ENCODE data around the gene PI4KA.

PI4KA gene

GRCh38 chr22:20852076-20852475 is 6.5 kb downstream of the PI4KA start:
- Histone ChIP-seq H3K27ac (no peak overlapping the region), H3K27me3 (ENCODE audit: insufficient read depth, low read depth, severe bottlenecking) (no peaks in the 10 kb centered on the region), H3K36me3 (no peaks in the 10 kb centered on the region; the same call in 1 of the 2 replicates), H3K9me3 (ENCODE audit: severe bottlenecking) (no peaks in the 10 kb centered on the region), H3K4me3 (ENCODE audit: low read depth, low read length) (no peak overlapping the region)
- TF ChIP-seq CTCF (IDR thresholded peaks at IDR 0.05; ENCODE audit: low read depth, low read length) = no peak
- no peak for DNase-seq

- TF ChIP-seq CTCF (IDR thresholded peaks at IDR 0.05; ENCODE audit: low read depth, low read length) = no peak
Measured at GRCh38 chr22:20847318-20847822, 11.2 kb downstream of the PI4KA start.

GRCh38 chr22:20844055-20845037 is 14.3 kb downstream of the PI4KA start:
- Histone ChIP-seq H3K4me3 (ENCODE audit: low read depth, low read length) (no peak overlapping the region), H3K9me3 (ENCODE audit: severe bottlenecking) (no peaks in the 10 kb centered on the region), H3K36me3 (no peaks in the 10 kb centered on the region), H3K27me3 (ENCODE audit: insufficient read depth, low read depth, severe bottlenecking) (no peaks in the 10 kb centered on the region), H3K27ac (no peak overlapping the region)
- DNase-seq = no peak
- no peak for TF ChIP-seq CTCF (IDR thresholded peaks at IDR 0.05; ENCODE audit: low read depth, low read length)

More at GRCh38 chr22:20847318-20847822, 11.2 kb downstream of the PI4KA start:
- Histone ChIP-seq H3K4me3 (ENCODE audit: low read depth, low read length) (no peak overlapping the region), H3K36me3 (no peaks in the 10 kb centered on the region), H3K27ac (no peak overlapping the region), H3K27me3 (ENCODE audit: insufficient read depth, low read depth, severe bottlenecking) (no peaks in the 10 kb centered on the region), H3K9me3 (ENCODE audit: severe bottlenecking) (no peaks in the 10 kb centered on the region)
- no peak for DNase-seq

- no peak for TF ChIP-seq CTCF (IDR thresholded peaks at IDR 0.05; ENCODE audit: low read depth, low read length)
- no peaks in the 10 kb centered on the region for H3K9me3 ChIP-seq (ENCODE audit: severe bottlenecking)
- DNase-seq = no peak
- no peak overlapping the region for H3K4me3 ChIP-seq (ENCODE audit: low read depth, low read length)
- H3K27me3 ChIP-seq (ENCODE audit: insufficient read depth, low read depth, severe bottlenecking) = no peaks in the 10 kb centered on the region
- no peak overlapping the region for H3K27ac ChIP-seq
- H3K36me3 ChIP-seq = no peaks in the 10 kb centered on the region
Measured at GRCh38 chr22:20843501-20843900, 15.1 kb downstream of the PI4KA start.

GRCh38 chr22:20840646-20841371 is 17.8 kb downstream of the PI4KA start:
- Histone ChIP-seq H3K27ac (no peak overlapping the region), H3K27me3 (ENCODE audit: insufficient read depth, low read depth, severe bottlenecking) (no peaks in the 10 kb centered on the region), H3K4me3 (ENCODE audit: low read depth, low read length) (no peak overlapping the region), H3K36me3 (no peaks in the 10 kb centered on the region), H3K9me3 (ENCODE audit: severe bottlenecking) (no peaks in the 10 kb centered on the region)
- no peak for DNase-seq
- TF ChIP-seq CTCF (IDR thresholded peaks at IDR 0.05; ENCODE audit: low read depth, low read length) = no peak

Data from WERI-Rb-1 (cell line).